Fibroblast of pulmonary artery (primary cell): ENCODE measurements around the gene HAS3.

Source experiments
- DNase-seq: peaks from one replicate; pipeline ENCODE4 v3.0.0-alpha.2; 2010; ENCODE audit warnings: low read depth
- H3K4me3 ChIP-seq: replicated peaks from 2 replicates; pipeline ENCODE4 v1.5.1; 2011; ENCODE audit warnings: low read depth, mild to moderate bottlenecking, control low read depth, low read length, moderate library complexity
- CTCF ChIP-seq: IDR thresholded peaks from 2 replicates; pipeline ENCODE4 v1.5.1; 2011; ENCODE audit warnings: mild to moderate bottlenecking, control low read depth, low read length, inconsistent platforms; ENCODE audit errors: missing control alignments

Gene HAS3

GRCh38 chr16:69111876-69112230 lies 6.4 kb downstream of the HAS3 start:
- no peak for TF ChIP-seq CTCF
- DNase-seq: no peak
- no peak overlapping the region for H3K4me3 ChIP-seq

GRCh38 chr16:69112285-69113129 lies 7.1 kb downstream of the HAS3 start:
- peak; percentile 76 for TF ChIP-seq CTCF
- H3K4me3 ChIP-seq: no peak overlapping the region
- peak; percentile 52 for DNase-seq

GRCh38 chr16:69113216-69113615 lies 7.8 kb downstream of the HAS3 start:
- no peak for TF ChIP-seq CTCF
- no peak overlapping the region for H3K4me3 ChIP-seq
- no peak for DNase-seq

GRCh38 chr16:69114346-69114975 lies 9.0 kb downstream of the HAS3 start:
- no peak overlapping the region for H3K4me3 ChIP-seq
- no peak for DNase-seq
- no peak for TF ChIP-seq CTCF

GRCh38 chr16:69114976-69115355 lies 9.5 kb downstream of the HAS3 start:
- TF ChIP-seq CTCF: no peak
- DNase-seq: no peak
- H3K4me3 ChIP-seq: no peak overlapping the region

GRCh38 chr16:69115361-69115760 lies 9.9 kb downstream of the HAS3 start:
- H3K4me3 ChIP-seq: no peak overlapping the region
- TF ChIP-seq CTCF: no peak
- no peak for DNase-seq

GRCh38 chr16:69115837-69116236 lies 10.4 kb downstream of the HAS3 start:
- no peak overlapping the region for H3K4me3 ChIP-seq
- no peak for DNase-seq
- no peak for TF ChIP-seq CTCF
